Endothelial cell of umbilical vein (primary cell): Measurements from ENCODE around the gene ZNF487.

Experiments used
- CTCF ChIP-seq, 2 donors: IDR thresholded peaks; 1 replicate in 1 of 2; 2 replicates in 1 of 2; pipeline ENCODE4 v1.5.1; 2011; ENCODE audit warnings: low read length in 2 of 2, mild to moderate bottlenecking in 2 of 2, moderate library complexity in 2 of 2, control low read depth in 1 of 2, inconsistent platforms in 1 of 2, low read depth in 1 of 2; ENCODE audit not compliant: insufficient read depth in 1 of 2; ENCODE audit errors: extremely low read depth in 1 of 2
- EZH2 ChIP-seq: IDR thresholded peaks from 2 replicates; pipeline ENCODE4 v1.6.1; 2012; ENCODE audit warnings: borderline replicate concordance, low read depth, mild to moderate bottlenecking, moderate library complexity, low read length, inconsistent platforms; ENCODE audit not compliant: severe bottlenecking
- FOS ChIP-seq: IDR thresholded peaks from 2 replicates; pipeline ENCODE4 v1.6.1; 2011; ENCODE audit warnings: mild to moderate bottlenecking, low read length, moderate library complexity, borderline replicate concordance; ENCODE audit not compliant: insufficient read depth
- GATA2 ChIP-seq: IDR thresholded peaks from 2 replicates; pipeline ENCODE4 v1.7.0; 2011; ENCODE audit warnings: low read depth, mild to moderate bottlenecking, moderate library complexity, mixed read lengths, low read length; ENCODE audit not compliant: insufficient read length, insufficient read depth
- MAX ChIP-seq: IDR thresholded peaks from 2 replicates; pipeline ENCODE4 v1.6.1; 2011; ENCODE audit not compliant: insufficient read depth, insufficient read length
- MYC ChIP-seq: IDR thresholded peaks from one replicate; pipeline ENCODE4 v1.6.1; 2011; ENCODE audit warnings: mild to moderate bottlenecking, low read depth, low read length
- POLR2A ChIP-seq: IDR thresholded peaks from 2 replicates; pipeline ENCODE4 v1.6.1; 2012; ENCODE audit warnings: low read depth, mild to moderate bottlenecking, control low read depth, low read length
- POLR2AphosphoS5 ChIP-seq: IDR thresholded peaks from 2 replicates; pipeline ENCODE4 v1.6.1; 2012; ENCODE audit warnings: low read depth, mild to moderate bottlenecking, control low read depth, low read length, moderate library complexity; ENCODE audit not compliant: insufficient read depth

- TF ChIP-seq CTCF (IDR thresholded peaks at IDR 0.05; ENCODE audit: extremely low read depth in 1 of 2, insufficient read depth in 1 of 2, low read depth in 1 of 2, low read length in 2 of 2), result no peak
- no peak for TF ChIP-seq POLR2AphosphoS5
- TF ChIP-seq POLR2A, result no peak
- no peak for TF ChIP-seq MAX
- no peak for TF ChIP-seq EZH2
- no peak for TF ChIP-seq GATA2
- TF ChIP-seq FOS, result no peak
- no peak for TF ChIP-seq MYC
Measured at GRCh38 chr10:43524434-43525247, 87.7 kb downstream of the ZNF487 start.
